ENCODE results near the gene DNAJA4. TPM values are rescaled to one million over a fixed set of nuclear protein-coding genes. Genes with fewer than 3 reads are reported as not detected.

Gene DNAJA4
- total RNA-seq, 2 donors from 2014 or later, result 27.2 to 28.9 TPM

GRCh38 chr15:78316283-78317083 lies 52.1 kb downstream of the DNAJA4 start:
- Histone ChIP-seq H3K36me3 (no peaks in the 10 kb centered on the region), H3K4me3 (no peak overlapping the region), H3K27ac (no peak overlapping the region), H3K4me1 (ENCODE audit: control insufficient read depth in 1 of 2, low read depth in 2 of 2) (no peaks in the 10 kb centered on the region), H3K27me3 (replicated peaks; ENCODE audit: insufficient read depth) (no peaks in the 10 kb centered on the region), H3K9me3 (no peaks in the 10 kb centered on the region)
- no peak for ATAC-seq (ENCODE audit: insufficient number of reproducible peaks, low FRiP score, low read depth)
- no peak for DNase-seq (ENCODE audit: low spot score)
- TF ChIP-seq CTCF (IDR thresholded peaks at IDR 0.05), result no peak

GRCh38 chr15:78317145-78317836 lies 52.9 kb downstream of the DNAJA4 start:
- Histone ChIP-seq H3K27me3 (replicated peaks; ENCODE audit: insufficient read depth) (no peaks in the 10 kb centered on the region), H3K4me3 (no peak overlapping the region), H3K9me3 (no peaks in the 10 kb centered on the region), H3K36me3 (no peaks in the 10 kb centered on the region), H3K27ac (no peak overlapping the region), H3K4me1 (ENCODE audit: control insufficient read depth in 1 of 2, low read depth in 2 of 2) (no peaks in the 10 kb centered on the region)
- DNase-seq (ENCODE audit: low spot score) (no peak), ATAC-seq (ENCODE audit: insufficient number of reproducible peaks, low FRiP score, low read depth) (no peak)
- TF ChIP-seq CTCF (IDR thresholded peaks at IDR 0.05), result no peak

- no peak overlapping the region for H3K4me3 ChIP-seq
- no peaks in the 10 kb centered on the region for H3K27me3 ChIP-seq (replicated peaks; ENCODE audit: insufficient read depth)
- H3K27ac ChIP-seq, result no peak overlapping the region
- DNase-seq (ENCODE audit: low spot score) (no peak), ATAC-seq (ENCODE audit: insufficient number of reproducible peaks, low FRiP score, low read depth) (no peak)
- TF ChIP-seq CTCF (IDR thresholded peaks at IDR 0.05), result no peak
- no peaks in the 10 kb centered on the region for H3K36me3 ChIP-seq
- no peaks in the 10 kb centered on the region for H3K4me1 ChIP-seq (ENCODE audit: control insufficient read depth in 1 of 2, low read depth in 2 of 2)
- no peaks in the 10 kb centered on the region for H3K9me3 ChIP-seq
Observed at GRCh38 chr15:78319588-78319987, 55.2 kb downstream of the DNAJA4 start.

- ATAC-seq (ENCODE audit: insufficient number of reproducible peaks, low FRiP score, low read depth), result no peak
- Histone ChIP-seq H3K27ac (no peak overlapping the region), H3K27me3 (replicated peaks; ENCODE audit: insufficient read depth) (no peaks in the 10 kb centered on the region), H3K9me3 (no peaks in the 10 kb centered on the region), H3K4me1 (ENCODE audit: control insufficient read depth in 1 of 2, low read depth in 2 of 2) (no peaks in the 10 kb centered on the region), H3K36me3 (no peaks in the 10 kb centered on the region), H3K4me3 (no peak overlapping the region)
- DNase-seq (ENCODE audit: low spot score), result no peak
- no peak for TF ChIP-seq CTCF (IDR thresholded peaks at IDR 0.05)
Observed at GRCh38 chr15:78320183-78320582, 55.8 kb downstream of the DNAJA4 start.

GRCh38 chr15:78321041-78321570 lies 56.7 kb downstream of the DNAJA4 start:
- DNase-seq (ENCODE audit: low spot score) (no peak), ATAC-seq (ENCODE audit: insufficient number of reproducible peaks, low FRiP score, low read depth) (no peak)
- Histone ChIP-seq H3K9me3 (no peaks in the 10 kb centered on the region), H3K27me3 (replicated peaks; ENCODE audit: insufficient read depth) (no peaks in the 10 kb centered on the region), H3K4me3 (no peak overlapping the region), H3K36me3 (no peaks in the 10 kb centered on the region), H3K27ac (no peak overlapping the region), H3K4me1 (ENCODE audit: control insufficient read depth in 1 of 2, low read depth in 2 of 2) (no peaks in the 10 kb centered on the region)
- TF ChIP-seq CTCF (IDR thresholded peaks at IDR 0.05), result no peak
